Endothelial cell of umbilical vein (primary cell): Measurements from ENCODE around the gene NTF3. TPM values are rescaled to one million over a fixed set of nuclear protein-coding genes. Genes with fewer than 3 reads are reported as not detected.

ENCODE experiments used
- BruUV-seq: library from RNA; stranded (reverse); fragments of 400-500 nt; replicated peaks from 2 replicates; lab custom pipeline; 2021; lab: Mats Ljungman, UMichigan
- CTCF ChIA-PET: fragments of 300-600, 350-600 bp; sonication (Branson Sonifier 250); formaldehyde crosslinking; loops from one replicate; lab custom pipeline; 2021; ENCODE audit warnings: antibody characterized with exemption, inconsistent platforms; lab: Charles Lee
- POLR2A ChIA-PET: fragments of 300-600, 350-600 bp; sonication (Branson Sonifier 250); formaldehyde crosslinking; loops from one replicate; lab custom pipeline; 2021; ENCODE audit warnings: antibody characterized with exemption, inconsistent platforms; lab: Charles Lee
- DNase-seq: peaks from one replicate; pipeline ENCODE4 v3.0.0-alpha.2; 2011; ENCODE audit warnings: low read depth, low spot score
- FAIRE-seq: peaks from 2 replicates; lab custom pipeline; 2011; peaks lifted over from hg19 to GRCh38; lab: Jason Lieb, UNC
- H2AFZ ChIP-seq: 2 replicates; pipeline ENCODE4 v1.6.0; 2012; ENCODE audit warnings: low read depth, low read length, control low read depth, inconsistent platforms
- H3K27ac ChIP-seq: 2 replicates; pipeline ENCODE4 v1.5.1; 2011; ENCODE audit warnings: low read depth, mild to moderate bottlenecking, control low read depth, low read length, moderate library complexity; ENCODE audit not compliant: insufficient read depth
- H3K27me3 ChIP-seq, 2 experiments: 2 replicates each; pipeline versions ENCODE4 v1.6.0 to v1.6.1; 2011; ENCODE audit warnings: low read length in 2 of 2, mixed read lengths in 1 of 2; ENCODE audit not compliant: control insufficient read depth in 2 of 2, insufficient read depth in 2 of 2
- H3K36me3 ChIP-seq, 2 experiments: 2 replicates in 1 of 2; 3 replicates in 1 of 2; pipeline ENCODE4 v1.5.1; 2011; ENCODE audit warnings: low read length in 2 of 2, mild to moderate bottlenecking in 1 of 2, moderate library complexity in 1 of 2; ENCODE audit not compliant: control insufficient read depth in 2 of 2, insufficient read depth in 2 of 2; ENCODE audit errors: extremely low read depth in 1 of 2
- H3K4me1 ChIP-seq: 3 replicates; pipeline ENCODE4 v1.5.1; 2011; ENCODE audit warnings: mild to moderate bottlenecking, low read length; ENCODE audit not compliant: control insufficient read depth, insufficient read depth; ENCODE audit errors: extremely low read depth
- H3K4me2 ChIP-seq: 2 replicates; pipeline ENCODE4 v1.6.1; 2011; ENCODE audit warnings: low read length, control low read depth, mixed read lengths; ENCODE audit not compliant: insufficient read depth
- H3K4me3 ChIP-seq, 3 experiments: fragments of 200-600 bp in 1 of 3; sonication (generic), shearing (Covaris generic) in 1 of 3; replicated peaks in 1 of 3; 2 replicates each; pipeline ENCODE4 v1.5.1; 2011 to 2016; ENCODE audit warnings: control low read depth in 3 of 3, low read length in 3 of 3, mild to moderate bottlenecking in 2 of 3, inconsistent platforms in 1 of 3, low read depth in 1 of 3, moderate library complexity in 1 of 3; ENCODE audit not compliant: insufficient read depth in 1 of 3
- H3K79me2 ChIP-seq: 2 replicates; pipeline ENCODE4 v1.6.0; 2012; ENCODE audit warnings: low read length, inconsistent platforms; ENCODE audit not compliant: control insufficient read depth, insufficient read depth
- H3K9ac ChIP-seq: replicated peaks from 2 replicates; pipeline ENCODE3; 2011; ENCODE audit warnings: low read length, control low read depth; ENCODE audit not compliant: insufficient read depth; ENCODE audit errors: extremely low read depth
- H3K9me1 ChIP-seq: replicated peaks from 3 replicates; pipeline ENCODE4 v1.6.0; 2011; ENCODE audit warnings: mild to moderate bottlenecking, low read length; ENCODE audit not compliant: control insufficient read depth, insufficient read depth; ENCODE audit errors: extremely low read depth
- H3K9me3 ChIP-seq: replicated peaks from 2 replicates; pipeline ENCODE4 v1.5.1; 2012; ENCODE audit warnings: low read length, inconsistent platforms; ENCODE audit not compliant: control insufficient read depth, insufficient read depth
- H4K20me1 ChIP-seq: replicated peaks from 2 replicates; pipeline ENCODE3; 2011; ENCODE audit warnings: mild to moderate bottlenecking, low read length; ENCODE audit not compliant: control insufficient read depth, insufficient read depth; ENCODE audit errors: extremely low read depth
- CTCF ChIP-seq, 2 donors: IDR thresholded peaks; 1 replicate in 1 of 2; 2 replicates in 1 of 2; pipeline ENCODE4 v1.5.1; 2011; ENCODE audit warnings: low read length in 2 of 2, mild to moderate bottlenecking in 2 of 2, moderate library complexity in 2 of 2, control low read depth in 1 of 2, inconsistent platforms in 1 of 2, low read depth in 1 of 2; ENCODE audit not compliant: insufficient read depth in 1 of 2; ENCODE audit errors: extremely low read depth in 1 of 2
- EZH2 ChIP-seq: IDR thresholded peaks from 2 replicates; pipeline ENCODE4 v1.6.1; 2012; ENCODE audit warnings: borderline replicate concordance, low read depth, mild to moderate bottlenecking, moderate library complexity, low read length, inconsistent platforms; ENCODE audit not compliant: severe bottlenecking
- FOS ChIP-seq: IDR thresholded peaks from 2 replicates; pipeline ENCODE4 v1.6.1; 2011; ENCODE audit warnings: mild to moderate bottlenecking, low read length, moderate library complexity, borderline replicate concordance; ENCODE audit not compliant: insufficient read depth
- GATA2 ChIP-seq: IDR thresholded peaks from 2 replicates; pipeline ENCODE4 v1.7.0; 2011; ENCODE audit warnings: low read depth, mild to moderate bottlenecking, moderate library complexity, mixed read lengths, low read length; ENCODE audit not compliant: insufficient read length, insufficient read depth
- JUN ChIP-seq: IDR thresholded peaks from 2 replicates; pipeline ENCODE4 v1.6.1; 2011; ENCODE audit warnings: borderline replicate concordance, low read depth; ENCODE audit not compliant: insufficient read length, insufficient read depth
- MAX ChIP-seq: IDR thresholded peaks from 2 replicates; pipeline ENCODE4 v1.6.1; 2011; ENCODE audit not compliant: insufficient read depth, insufficient read length
- MYC ChIP-seq: IDR thresholded peaks from one replicate; pipeline ENCODE4 v1.6.1; 2011; ENCODE audit warnings: mild to moderate bottlenecking, low read depth, low read length
- POLR2A ChIP-seq: IDR thresholded peaks from 2 replicates; pipeline ENCODE4 v1.6.1; 2012; ENCODE audit warnings: low read depth, mild to moderate bottlenecking, control low read depth, low read length
- POLR2AphosphoS5 ChIP-seq: IDR thresholded peaks from 2 replicates; pipeline ENCODE4 v1.6.1; 2012; ENCODE audit warnings: low read depth, mild to moderate bottlenecking, control low read depth, low read length, moderate library complexity; ENCODE audit not compliant: insufficient read depth
- dilution Hi-C: fragments of 300-500 bp; cut with MboI; formaldehyde crosslinking; loops from one replicate; pipeline ENCODE4 v1.15.0; 2019; ENCODE audit warnings: low sequenced_read_pairs; ENCODE audit not compliant: extremely low pct_ligation_motif_present
- intact Hi-C: fragments of 100-400 bp; cut with micrococcal nuclease; formaldehyde crosslinking; loops from one replicate; pipeline ENCODE4 v1.10.0; 2022
- polyA plus RNA-seq, 4 experiments: library from polyadenylated mRNA; depleted of rRNA in 3 of 4; stranded (reverse) in 3 of 4; unstranded in 1 of 4; fragments of >200 nt; gene quantifications; 2 replicates each; pipeline versions ENCODE4 v1.2.1 to v1.2.3, GENCODE V29; 2011 to 2012; ENCODE audit warnings: missing spikeins in 1 of 4
- total RNA-seq: library from RNA; stranded (reverse); gene quantifications from 2 replicates; pipeline ENCODE4 v1.2.3, GENCODE V29; 2021

Gene NTF3
- total and polyA plus RNA-seq, 2 donors (not counting 3 experiments of a cell fraction or from before 2014, with no cell fraction given), result not detected

GRCh38 chr12:5441497-5442236 lies 9.8 kb downstream of the NTF3 start:
- FAIRE-seq, result no peak
- POLR2A ChIA-PET, result no interaction called here

More at GRCh38 chr12:5441497-5442236, 9.8 kb downstream of the NTF3 start:
- BruUV-seq, result no TSS peak
- Histone ChIP-seq H3K4me1 (no peaks in the 10 kb centered on the region), H3K4me2 (no peak overlapping the region), H3K9me1 (no peaks in the 10 kb centered on the region), H3K27me3 (peaks cover 41 to 49% of the 10 kb centered on the region in 2 experiments), H4K20me1 (no peaks in the 10 kb centered on the region), H3K4me3 (no peak overlapping the region), H3K9me3 (no peaks in the 10 kb centered on the region), H3K79me2 (no peaks in the 10 kb centered on the region), H2AFZ (no peak overlapping the region), H3K27ac (no peak overlapping the region), H3K9ac (no peak overlapping the region), H3K36me3 (no peaks in the 10 kb centered on the region)
- no peak for TF ChIP-seq POLR2AphosphoS5
- no peak for TF ChIP-seq EZH2
- TF ChIP-seq POLR2A, result no peak
- no peak for TF ChIP-seq CTCF (IDR thresholded peaks at IDR 0.05; ENCODE audit: extremely low read depth in 1 of 2, insufficient read depth in 1 of 2, low read depth in 1 of 2, low read length in 2 of 2)
- no peak for TF ChIP-seq MYC
- no peak for TF ChIP-seq GATA2
- no peak for TF ChIP-seq MAX
- TF ChIP-seq JUN, result no peak
- no peak for TF ChIP-seq FOS
- dilution Hi-C loops, result no loop called here
- CTCF ChIA-PET, result interaction anchor here (0.6 to 3.2 kb wide), 10 partner anchors 13 to 420 kb away, joined by 3 to 14 read pairs (median 4); no protein-coding TSS in a partner anchor
- DNase-seq, result no peak
- intact Hi-C loops, result loop anchor here (1.0 to 2.0 kb wide), 2 partner anchors 241 to 419 kb away; no protein-coding TSS in a partner anchor
